ENCODE data around the gene KIF3A.
A peak's percentile ranks its signal among the peaks of the same experiment; 100 is the strongest.
"Not testable (repeated sequence)": the region's sequence is repeated elsewhere in the genome, so short reads cannot be mapped to it uniquely, and the experiment has no call there.

KIF3A gene

DNA sequence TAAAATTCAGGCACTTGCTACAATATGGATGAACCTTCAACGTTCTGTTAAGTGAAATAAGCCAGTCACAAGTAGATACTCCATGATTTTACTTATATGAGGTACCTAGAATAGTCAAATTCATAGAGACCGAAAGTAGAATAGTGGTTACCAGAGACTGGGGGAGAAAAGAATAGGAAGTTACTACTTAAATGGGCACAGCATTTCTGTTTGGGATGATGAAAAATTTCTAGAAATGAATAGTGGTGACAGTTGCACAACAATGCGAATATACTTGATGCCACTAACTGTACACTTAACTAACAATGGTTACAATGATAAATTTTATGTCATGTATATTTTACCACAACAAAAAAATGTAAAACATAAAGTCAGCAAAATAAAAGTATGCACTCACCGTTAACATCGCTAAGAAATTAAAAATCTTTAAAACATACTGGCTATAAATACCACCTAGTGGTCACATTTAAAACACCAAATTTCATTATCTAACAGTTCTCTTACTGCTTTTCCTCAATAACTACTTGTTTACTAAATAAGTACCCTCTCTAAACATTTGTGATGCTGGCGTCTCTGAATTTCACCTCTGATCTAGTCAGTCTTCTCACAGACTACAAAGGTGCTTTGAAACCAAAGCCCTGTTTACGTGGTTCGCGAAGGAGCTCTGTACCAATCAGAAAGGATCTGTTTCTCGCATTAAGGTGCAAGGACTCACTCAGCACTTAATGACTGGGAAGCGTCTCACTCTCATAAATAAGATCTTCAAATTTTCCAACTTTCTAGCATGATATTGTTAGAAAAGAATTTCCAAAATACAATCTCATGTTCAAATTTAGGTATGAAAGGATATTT is 22.7 kb downstream of the KIF3A start:
- DNase-seq, result no peak

DNA sequence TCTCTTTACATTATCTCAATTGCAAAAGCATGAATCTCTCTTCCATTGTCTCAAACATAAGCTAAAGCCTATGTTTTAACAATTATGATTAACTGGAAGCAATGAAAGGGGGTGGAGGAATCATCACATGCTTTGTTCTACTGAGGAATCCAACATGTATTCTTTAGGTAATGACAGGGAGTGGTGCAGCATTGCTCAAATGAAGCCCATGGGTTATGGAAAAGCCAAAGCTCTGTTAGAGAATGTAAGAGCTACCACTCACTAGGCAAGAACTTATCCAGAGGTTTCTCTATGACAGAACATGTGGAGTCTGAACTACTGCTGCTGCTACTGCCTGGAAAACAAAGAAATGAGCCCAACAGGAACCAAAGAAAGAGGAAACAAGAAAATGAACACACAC is 28.7 kb downstream of the KIF3A start:
- no peak for DNase-seq

DNA sequence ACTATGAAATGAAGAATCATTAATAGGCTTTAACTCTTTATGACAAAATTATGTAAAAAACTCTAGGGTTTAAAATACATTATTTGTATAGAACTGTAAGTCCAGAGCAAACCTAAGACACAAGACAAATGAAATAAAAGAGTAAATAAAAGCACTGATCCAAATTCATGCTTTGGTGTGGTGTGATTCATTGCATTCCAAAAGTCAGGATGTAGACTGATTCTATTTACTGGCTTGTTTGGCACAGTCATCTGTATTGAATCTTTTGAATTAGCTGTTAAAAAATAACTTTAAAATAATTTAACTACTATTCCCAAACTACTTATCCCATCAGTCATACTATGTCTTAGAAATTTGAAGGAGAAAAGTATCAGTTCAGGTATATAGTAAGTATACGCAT is 32.5 kb downstream of the KIF3A start:
- no peak for DNase-seq

- no peak for DNase-seq
Measured at GRCh38 chr5:132695956-132696355, 41.4 kb downstream of the KIF3A start.

DNA sequence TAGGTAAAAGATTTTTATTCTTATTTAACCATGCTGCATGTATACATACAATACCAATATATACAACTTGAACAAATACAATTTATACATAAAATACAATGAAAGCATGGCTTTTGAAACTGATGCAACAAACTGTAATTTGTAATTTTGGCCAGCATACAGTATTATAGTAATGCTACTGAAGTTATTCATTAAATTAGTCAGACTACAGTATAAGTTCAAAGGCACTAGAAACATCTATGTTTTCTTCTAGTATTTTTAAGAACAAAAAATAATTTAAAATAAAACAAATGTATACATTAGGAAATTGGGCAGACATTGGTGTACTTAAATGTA is 44.7 kb downstream of the KIF3A start:
- no peak for DNase-seq

DNA sequence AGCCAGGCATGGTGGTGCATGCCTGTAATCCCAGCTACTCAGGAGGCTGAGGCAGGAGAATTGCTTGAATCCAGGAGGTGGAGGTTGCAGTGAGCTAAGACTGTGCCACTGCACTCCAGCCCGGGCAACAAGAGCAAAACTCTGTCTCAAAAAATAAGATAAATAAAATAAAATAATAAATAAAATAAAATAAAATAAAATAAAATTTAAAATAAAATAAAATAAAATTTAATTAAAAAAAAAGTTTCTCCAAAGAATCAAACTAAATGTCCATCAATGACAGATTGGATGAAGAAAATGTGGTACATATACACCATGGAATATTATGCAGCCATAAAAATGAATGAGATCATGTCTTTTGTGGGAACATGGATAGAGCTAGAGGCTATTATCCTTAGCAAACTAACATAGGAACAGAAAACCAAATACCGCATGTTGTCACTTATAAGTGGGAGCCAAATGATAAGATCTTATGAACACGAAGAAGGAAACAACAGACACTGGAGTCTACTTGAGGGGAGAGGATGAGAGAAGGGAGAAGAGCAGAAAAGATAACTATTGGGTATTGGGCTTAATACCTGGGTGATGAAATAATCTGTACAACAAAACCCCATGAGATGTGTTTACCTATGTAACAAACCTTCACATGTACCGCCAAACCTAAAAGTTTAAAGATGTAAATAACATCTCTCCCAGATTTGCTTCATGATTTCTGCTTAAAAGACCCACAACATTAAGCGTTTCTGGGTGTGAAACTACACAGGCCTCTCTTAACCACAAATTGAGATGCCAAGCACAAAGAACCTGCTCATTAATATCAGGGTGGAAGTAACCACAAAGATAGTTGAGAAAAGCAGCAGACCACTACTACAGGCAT is 45.4 kb downstream of the KIF3A start:
- not testable (repeated sequence) for DNase-seq

DNA sequence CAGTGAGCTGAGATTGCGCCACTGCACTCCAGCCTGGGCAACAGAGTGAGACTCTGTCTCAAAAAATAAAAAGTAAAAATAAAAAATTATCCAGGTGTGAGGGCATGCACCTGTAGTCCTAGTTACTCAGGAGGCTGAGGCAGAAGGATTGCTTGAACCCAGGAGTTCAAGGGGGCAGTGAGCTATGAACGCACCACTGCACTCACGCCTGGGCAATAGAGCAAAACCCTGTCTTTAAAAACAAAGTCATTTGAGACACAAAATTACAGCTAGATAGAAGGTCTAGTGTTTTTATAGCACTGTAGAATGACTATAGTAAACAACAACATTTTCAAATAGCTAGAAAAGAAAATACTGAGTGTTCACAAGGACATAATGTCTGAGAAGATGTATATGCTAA is 47.2 kb downstream of the KIF3A start:
- DNase-seq, result no peak

- no peak for DNase-seq
Measured at GRCh38 chr5:132689513-132689912, 47.8 kb downstream of the KIF3A start.

DNA sequence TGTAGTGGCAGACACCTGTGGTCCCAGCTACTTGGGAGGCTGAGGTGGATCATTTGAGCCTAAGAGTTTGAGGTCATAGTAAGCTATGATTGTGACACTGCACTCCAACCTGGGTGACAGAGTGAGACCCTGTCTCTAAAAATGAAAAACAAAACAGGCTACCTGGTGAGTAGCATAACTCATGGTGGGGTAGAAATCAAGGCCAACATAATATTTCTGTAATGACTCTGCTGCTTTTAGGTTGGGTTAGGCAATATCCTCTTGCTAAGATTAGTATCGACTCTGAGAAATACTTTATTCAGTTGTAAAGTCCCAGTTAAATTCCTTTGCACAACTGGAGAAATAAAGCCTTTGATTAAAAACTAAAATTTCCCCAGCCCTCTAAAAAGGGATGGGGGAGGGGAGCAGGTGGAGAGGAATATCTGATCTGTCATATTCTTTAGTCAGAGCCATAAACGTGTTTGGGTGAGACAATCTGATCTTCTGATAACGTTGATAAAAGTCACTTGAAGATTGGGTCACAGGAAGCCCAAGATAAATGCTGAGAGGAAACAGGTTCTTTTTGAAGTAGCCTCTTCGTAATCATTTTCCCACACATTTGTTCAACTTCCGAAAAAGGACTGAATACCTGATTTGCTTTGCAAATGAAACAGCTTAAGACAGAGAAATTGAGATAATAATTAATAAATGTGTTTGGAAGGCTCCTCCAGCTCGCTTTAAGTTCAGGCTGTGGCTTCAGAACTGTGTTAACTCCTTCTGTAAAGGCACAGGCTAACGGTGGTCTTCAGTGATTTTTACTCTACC is 48.6 kb downstream of the KIF3A start:
- DNase-seq, result peak; percentile 8

- peak; percentile 39 for DNase-seq
Measured at GRCh38 chr5:132687995-132688394, 49.4 kb downstream of the KIF3A start.

GRCh38 chr5:132686193-132686592 is 51.2 kb downstream of the KIF3A start:
- no peak for DNase-seq

DNA sequence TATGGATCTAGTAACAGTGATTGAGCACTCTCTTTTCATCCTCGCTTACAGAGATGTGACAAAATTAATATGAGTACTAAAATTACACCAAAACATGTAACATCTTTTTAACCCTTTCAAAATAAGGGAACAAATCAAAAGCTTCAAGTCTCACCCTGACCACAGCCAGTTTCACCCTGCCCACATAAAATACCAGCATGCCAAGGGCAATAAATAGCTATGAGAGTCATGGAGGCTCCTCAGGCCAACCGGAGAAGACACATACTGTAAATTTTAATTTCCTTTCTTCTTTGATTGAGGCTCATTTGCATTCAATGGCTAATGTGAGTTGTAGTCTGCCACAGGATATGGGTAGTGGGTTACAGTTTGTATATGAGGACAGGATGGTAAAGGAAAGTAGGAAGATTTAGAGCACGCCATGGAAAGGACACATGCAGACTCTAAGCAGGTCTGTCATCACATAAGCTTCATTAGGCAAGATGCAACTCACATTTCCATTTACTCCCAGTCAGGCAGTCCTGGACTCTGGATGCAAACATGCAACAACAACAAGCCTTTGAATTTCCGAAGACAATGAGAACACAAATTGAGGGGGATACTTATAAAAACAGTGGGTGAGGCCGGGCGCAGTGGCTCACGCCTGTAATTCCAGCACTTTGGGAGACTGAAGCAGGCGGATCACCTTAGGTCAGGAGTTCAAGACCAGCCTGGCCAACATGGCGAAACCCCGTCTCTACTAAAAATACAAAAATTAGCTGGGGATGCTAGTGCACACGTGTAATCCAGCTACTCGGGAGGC is 52.2 kb downstream of the KIF3A start:
- no peak for DNase-seq

- no peak for DNase-seq
Measured at GRCh38 chr5:132684491-132684890, 52.9 kb downstream of the KIF3A start.

DNA sequence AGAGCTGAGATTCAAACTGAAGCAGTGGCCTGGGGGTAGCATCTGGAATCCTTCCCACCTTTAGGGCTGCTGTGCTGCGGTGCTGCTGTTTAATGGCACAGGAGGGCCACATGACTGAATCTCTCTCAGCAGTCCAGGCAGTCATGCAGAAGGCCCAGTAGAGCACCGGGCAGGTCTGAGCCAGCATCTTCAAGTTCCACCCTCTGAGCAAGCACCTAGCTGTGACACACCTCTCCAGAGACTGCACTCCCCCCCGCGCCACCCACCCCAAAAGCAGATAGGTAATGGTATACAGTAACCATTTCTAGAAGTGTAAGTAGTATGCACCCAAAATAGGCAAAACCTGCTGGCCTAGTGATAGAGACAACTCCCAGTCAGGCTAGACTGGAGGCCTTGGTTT is 55.4 kb downstream of the KIF3A start:
- no peak for DNase-seq

DNA sequence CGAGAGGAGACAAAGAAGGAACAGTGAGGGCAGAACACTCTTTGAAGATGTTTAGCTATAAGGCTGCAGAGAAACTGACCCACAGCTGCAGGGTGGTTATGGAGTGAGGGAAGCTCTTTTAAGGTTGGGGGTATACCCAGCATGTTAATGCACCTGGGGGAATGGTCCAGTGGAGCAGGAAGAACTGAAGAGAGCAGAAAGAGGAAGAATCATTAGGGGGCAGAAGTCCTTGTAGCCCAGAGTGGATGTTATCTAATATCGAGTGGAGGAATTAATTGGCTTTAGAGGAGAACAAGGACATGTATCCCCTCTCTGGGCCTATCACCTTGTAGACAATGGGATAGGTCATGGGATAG is 55.9 kb downstream of the KIF3A start:
- DNase-seq, result no peak

DNA sequence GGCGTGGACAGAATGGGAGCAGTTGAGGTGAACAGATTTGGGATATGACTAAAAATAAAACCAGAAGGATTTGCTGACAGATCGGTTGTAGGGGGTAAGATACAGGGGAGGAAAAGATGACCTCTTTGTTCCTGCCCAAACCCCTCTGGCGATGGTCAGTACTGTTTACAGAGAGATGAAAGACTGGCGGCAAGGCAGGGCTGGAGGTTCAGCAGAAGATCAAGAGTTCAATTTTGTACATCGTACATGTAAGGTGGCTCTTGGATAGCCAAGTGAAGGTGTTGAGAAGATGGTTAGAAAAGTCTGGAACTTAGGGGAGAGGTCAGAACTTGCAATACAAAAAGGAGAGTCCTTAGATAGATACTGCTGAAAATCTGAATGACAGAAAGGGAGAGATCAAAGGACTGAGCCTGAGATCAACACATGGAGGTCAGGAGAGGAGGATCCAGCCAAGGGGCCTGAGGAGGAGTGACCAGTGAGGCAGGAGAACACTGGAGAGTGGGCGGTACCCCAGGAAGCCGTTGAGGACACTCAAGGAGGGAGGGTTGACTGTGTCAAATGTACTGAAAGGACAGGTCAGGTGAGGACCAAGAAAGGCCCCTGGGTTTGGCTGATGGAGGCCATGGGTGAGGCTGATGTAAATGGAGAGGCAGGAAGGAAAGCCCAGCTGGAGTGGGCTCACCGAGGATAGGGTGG is 56.4 kb downstream of the KIF3A start:
- DNase-seq, result no peak

DNA sequence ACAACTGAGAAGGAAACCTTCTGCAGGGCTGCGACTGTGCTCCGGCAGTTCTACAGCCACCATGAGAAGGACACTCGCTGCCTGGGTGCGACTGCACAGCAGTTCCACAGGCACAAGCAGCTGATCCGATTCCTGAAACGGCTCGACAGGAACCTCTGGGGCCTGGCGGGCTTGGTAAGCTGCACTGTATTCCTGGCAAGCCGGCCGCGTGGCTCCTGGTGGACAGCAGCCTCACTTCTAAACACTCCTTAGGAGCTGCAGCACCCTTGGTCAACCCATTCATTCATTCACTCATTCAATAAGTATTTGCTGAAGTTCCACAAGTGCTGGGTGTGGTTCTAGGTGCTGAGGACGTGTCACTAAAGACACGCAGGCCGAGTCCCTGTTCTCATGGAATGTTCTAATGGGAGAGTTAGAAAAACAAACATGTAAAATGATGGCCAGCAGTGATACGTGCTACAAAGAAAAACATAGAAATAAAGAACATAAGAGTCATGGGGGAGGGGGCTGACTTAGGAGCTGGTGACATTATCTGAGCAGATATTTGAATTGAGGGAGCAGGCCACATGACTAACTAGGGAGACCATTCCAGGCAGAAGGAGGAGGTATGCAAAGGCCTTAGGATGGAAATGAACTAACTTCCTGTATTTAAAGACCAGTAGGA is 57.5 kb downstream of the KIF3A start:
- no peak for DNase-seq

DNA sequence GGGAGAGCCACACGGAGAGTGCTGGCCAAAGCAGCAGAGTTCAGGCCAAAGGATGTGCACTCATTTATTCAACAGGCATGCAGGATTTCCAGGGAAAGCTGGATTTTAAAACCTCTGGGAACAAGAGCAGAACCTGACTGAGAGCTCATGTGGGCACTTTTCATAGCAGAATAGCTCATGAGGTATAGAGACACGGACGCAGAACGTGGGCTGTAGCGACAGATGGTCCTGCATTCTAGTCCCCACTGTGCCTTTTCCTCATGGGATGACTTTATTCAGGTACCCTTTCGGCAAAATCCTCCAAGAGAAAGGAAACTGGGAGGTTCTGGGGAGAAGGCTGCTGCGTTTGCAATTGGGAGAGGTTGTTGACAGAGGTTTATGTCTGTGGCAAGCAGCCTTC is 58.2 kb downstream of the KIF3A start:
- DNase-seq, result no peak

DNA sequence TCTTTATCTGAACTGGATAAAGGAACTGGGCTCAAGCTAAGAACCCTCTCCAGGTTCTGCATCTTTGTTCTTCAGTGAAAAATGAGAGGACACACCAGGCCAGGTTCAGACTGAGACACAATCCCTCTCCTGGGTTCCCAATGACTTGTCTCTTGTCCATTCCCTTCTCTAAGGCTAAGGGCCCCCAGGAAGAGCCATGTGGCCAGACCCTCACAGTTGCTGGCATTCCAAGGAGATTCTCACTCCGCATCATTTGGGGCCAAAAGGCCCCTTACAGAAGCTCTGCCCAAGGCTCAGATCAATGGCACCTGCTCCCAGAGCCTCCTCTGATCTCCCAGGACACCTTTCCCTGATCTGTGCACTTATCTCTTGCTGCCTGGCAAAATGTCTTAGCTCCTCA is 58.6 kb downstream of the KIF3A start:
- no peak for DNase-seq

DNA sequence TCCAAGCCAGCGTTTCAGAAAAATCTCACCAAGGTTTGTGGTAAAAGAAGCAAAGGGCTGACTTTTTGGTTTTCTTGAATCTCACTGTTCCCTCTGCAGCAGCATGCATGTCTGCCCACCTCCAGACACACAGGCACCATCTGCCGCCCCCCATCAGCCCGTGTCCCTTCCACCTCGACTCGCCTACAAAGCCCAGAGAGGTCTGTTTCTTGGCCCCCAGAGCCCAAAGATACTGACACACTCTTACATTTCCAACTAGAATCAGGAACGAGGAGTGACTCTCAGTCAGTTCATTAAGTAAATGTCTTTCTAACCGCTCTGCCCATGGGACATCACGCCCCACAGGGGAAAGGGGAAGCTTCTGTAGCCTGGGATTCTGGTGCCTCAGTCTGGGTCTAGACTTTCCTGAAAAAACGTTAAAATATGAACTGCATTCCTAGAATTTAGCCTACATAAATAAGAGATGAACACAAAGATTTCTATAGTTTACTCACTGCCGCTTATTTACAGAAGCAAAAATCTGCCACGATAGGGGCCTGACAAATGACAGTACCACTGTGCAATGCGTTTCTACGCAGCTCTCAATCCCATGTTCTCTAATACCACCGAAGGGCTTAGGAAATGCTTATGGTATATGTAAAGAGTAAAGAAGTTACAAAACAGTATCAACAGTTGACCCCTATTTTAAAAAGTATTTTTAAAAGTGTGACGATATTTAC is 59.5 kb downstream of the KIF3A start:
- DNase-seq, result no peak

DNA sequence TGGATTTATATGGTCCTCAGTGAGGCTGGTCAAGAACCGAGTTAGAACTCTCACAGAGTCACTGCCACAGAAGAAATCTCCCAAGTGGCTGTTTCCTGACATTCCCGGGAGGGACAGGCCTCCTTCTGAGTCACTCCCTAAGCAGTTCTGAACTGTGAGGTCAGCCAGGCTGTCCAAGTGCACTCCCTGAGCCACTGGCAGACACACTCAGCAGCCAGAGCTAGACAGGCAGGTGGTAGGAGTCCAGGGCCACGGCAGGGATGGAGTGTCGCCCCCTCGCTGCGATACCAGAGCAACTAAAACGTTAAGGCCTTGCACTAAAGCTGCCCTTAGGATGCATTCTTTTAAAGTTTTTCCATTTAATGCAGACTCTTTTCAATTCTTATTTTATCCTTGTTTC is 60.2 kb downstream of the KIF3A start:
- no peak for DNase-seq
